HepG2 (cell line): ENCODE results near the gene MAGI1. TPM values are rescaled to one million over a fixed set of nuclear protein-coding genes. Genes with fewer than 3 reads are reported as not detected.

Source experiments
- ATAC-seq: fragments of 200-7000 bp; cut with Tn5 transposase; 3 replicates; pipeline ENCODE4 v1.9.1; 2020; ENCODE audit warnings: mild to moderate bottlenecking, moderate library complexity
- BruUV-seq: library from RNA; stranded (reverse); fragments of 400-500 nt; replicated peaks from 2 replicates; lab custom pipeline; 2021; lab: Mats Ljungman, UMichigan
- CTCF ChIA-PET: fragments of 300-600 bp; formaldehyde crosslinking; extraction: SDS; loops from one replicate; lab custom pipeline; 2021; ENCODE audit warnings: low total read pairs, inconsistent platforms, low intra/inter-chr PET ratio; lab: Yijun Ruan, JAX
- POLR2A ChIA-PET: fragments of 350-600 bp; sonication (Branson Sonifier 250); formaldehyde crosslinking; loops from one replicate; lab custom pipeline; 2020; ENCODE audit warnings: antibody characterized with exemption, inconsistent platforms; lab: Yijun Ruan, JAX
- DNase-seq: peaks from one replicate; pipeline ENCODE4 v3.0.0-alpha.2; 2015; ENCODE audit warnings: low spot score
- FAIRE-seq: peaks from 3 replicates; lab custom pipeline; 2011; peaks lifted over from hg19 to GRCh38; lab: Jason Lieb, UNC
- H2AFZ ChIP-seq: one replicate; pipeline ENCODE4 v1.6.1; 2011; ENCODE audit warnings: low read length, inconsistent platforms
- H3K27ac ChIP-seq: fragments of 300-600 bp; 3 replicates; pipeline ENCODE4 v1.8.0; 2011; ENCODE audit warnings: mixed run types, mild to moderate bottlenecking, mixed read lengths, low read length, inconsistent platforms; ENCODE audit not compliant: insufficient read depth; ENCODE audit errors: extremely low read length
- H3K27me3 ChIP-seq, 2 experiments: fragments of 200-600 bp in 1 of 2; 2 replicates in 1 of 2; 3 replicates in 1 of 2; pipeline versions ENCODE4 v1.6.0 to v1.8.0; 2011; ENCODE audit warnings: low read length in 2 of 2, mild to moderate bottlenecking in 2 of 2, moderate library complexity in 2 of 2, inconsistent platforms in 1 of 2; ENCODE audit not compliant: insufficient read depth in 2 of 2, control insufficient read depth in 1 of 2
- H3K36me3 ChIP-seq, 2 experiments: fragments of 200-600 bp in 1 of 2; replicated peaks in 1 of 2; 2 replicates in 1 of 2; 3 replicates in 1 of 2; pipeline versions ENCODE4 v1.5.1 to v1.8.0; 2011; ENCODE audit warnings: low read length in 2 of 2, inconsistent platforms in 1 of 2; ENCODE audit not compliant: insufficient read depth in 2 of 2, control insufficient read depth in 1 of 2
- H3K4me1 ChIP-seq: 2 replicates; pipeline ENCODE4 v1.5.1; 2012; ENCODE audit warnings: low read length, inconsistent platforms; ENCODE audit not compliant: insufficient read depth
- H3K4me2 ChIP-seq: 2 replicates; pipeline ENCODE4 v1.6.0; 2011; ENCODE audit warnings: low read depth, low read length, inconsistent platforms
- H3K4me3 ChIP-seq, 3 experiments: fragments of 200-600 bp in 1 of 3; sonication (generic), shearing (Covaris generic) in 1 of 3; replicated peaks in 1 of 3; 2 replicates each; pipeline ENCODE4 v1.5.1; 2011 to 2016; ENCODE audit warnings: low read length in 3 of 3, inconsistent platforms in 2 of 3, low read depth in 2 of 3, mild to moderate bottlenecking in 2 of 3, control low read depth in 1 of 3, mixed read lengths in 1 of 3; ENCODE audit not compliant: insufficient read depth in 1 of 3
- H3K79me2 ChIP-seq: one replicate; pipeline ENCODE4 v1.6.1; 2011; ENCODE audit warnings: low read length, inconsistent platforms; ENCODE audit not compliant: insufficient read depth
- H3K9ac ChIP-seq: 2 replicates; pipeline ENCODE4 v1.6.0; 2011; ENCODE audit warnings: mild to moderate bottlenecking, low read depth, low read length, inconsistent platforms; ENCODE audit not compliant: insufficient read depth
- H3K9me3 ChIP-seq: 2 replicates; pipeline ENCODE4 v1.5.1; 2012; ENCODE audit warnings: mild to moderate bottlenecking, low read length
- H4K20me1 ChIP-seq: 2 replicates; pipeline ENCODE4 v1.6.0; 2011; ENCODE audit warnings: inconsistent platforms, mild to moderate bottlenecking, low read length, moderate library complexity; ENCODE audit not compliant: insufficient read depth
- MAFF ChIP-seq: IDR thresholded peaks from 2 replicates; pipeline ENCODE4 v1.6.1; 2011; ENCODE audit warnings: low read depth, low read length, improper control_type of control experiment
- MAFK ChIP-seq, 2 experiments: IDR thresholded peaks in 1 of 2; conservative IDR thresholded peaks in 1 of 2; 2 replicates each; pipeline ENCODE4 v1.6.1; 2011; ENCODE audit warnings: improper control_type of control experiment in 2 of 2, low read length in 2 of 2
- MEIS1 ChIP-seq: sonication (generic); formaldehyde crosslinking; IDR thresholded peaks from 2 replicates; pipeline ENCODE4 v1.9.0; 2021; ENCODE audit warnings: mild to moderate bottlenecking, missing genetic modification reagents, moderate library complexity, borderline replicate concordance
- NFIC ChIP-seq: IDR thresholded peaks from 2 replicates; pipeline ENCODE4 v1.6.1; 2012; ENCODE audit warnings: mild to moderate bottlenecking, low read length, inconsistent platforms
- RFXANK ChIP-seq: IDR thresholded peaks from 2 replicates; pipeline ENCODE4 v1.6.1; 2016
- SRSF9 ChIP-seq: fragments of 200-400 bp; formaldehyde crosslinking; IDR thresholded peaks from 2 replicates; pipeline ENCODE4 v1.6.1; 2018; ENCODE audit warnings: borderline replicate concordance, mild to moderate bottlenecking, low read depth, low read length; ENCODE audit not compliant: insufficient read depth, poor library complexity, severe bottlenecking
- TAF1 ChIP-seq: sonication (generic); formaldehyde crosslinking; IDR thresholded peaks from 2 replicates; pipeline ENCODE4 v1.4.0; 2020; ENCODE audit warnings: missing genetic modification reagents
- ZBTB3 ChIP-seq: sonication (generic); formaldehyde crosslinking; IDR thresholded peaks from 2 replicates; pipeline ENCODE4 v1.4.0; 2020; ENCODE audit warnings: low read depth, mild to moderate bottlenecking, moderate library complexity, missing genetic modification reagents, borderline replicate concordance
- ZMAT3 ChIP-seq: sonication (generic); formaldehyde crosslinking; conservative IDR thresholded peaks from 2 replicates; pipeline ENCODE4 v1.7.0; 2021; ENCODE audit warnings: missing genetic modification reagents
- ZNF10 ChIP-seq: sonication (generic); formaldehyde crosslinking; IDR thresholded peaks from 2 replicates; pipeline ENCODE4 v1.4.0; 2020; ENCODE audit warnings: mild to moderate bottlenecking, low read depth, missing genetic modification reagents, borderline replicate concordance
- ZNF12 ChIP-seq: sonication (generic); formaldehyde crosslinking; IDR thresholded peaks from 2 replicates; pipeline ENCODE4 v1.5.0; 2020; ENCODE audit warnings: missing genetic modification reagents
- ZNF709 ChIP-seq: sonication (generic); formaldehyde crosslinking; IDR thresholded peaks from 2 replicates; pipeline ENCODE4 v1.5.0; 2020; ENCODE audit warnings: mild to moderate bottlenecking, missing genetic modification reagents
- WGBS: methylation state at CpG from one replicate; pipeline ENCODE4 v1.1.6; 2017; ENCODE audit warnings: low lambda C conversion rate; 5-methylcytosine and 5-hydroxymethylcytosine counted together
- in situ Hi-C: cut with HindIII; loops from 2 replicates; pipeline ENCODE4 v1.10.0; 2017; ENCODE audit warnings: low pct_unique_long_range_greater_than_20kb; ENCODE audit not compliant: extremely low pct_ligation_motif_present
- intact Hi-C: fragments of 100-400 bp; cut with micrococcal nuclease; formaldehyde crosslinking; loops from one replicate; pipeline ENCODE4 v1.10.0; 2022; ENCODE audit not compliant: unreplicated experiment
- polyA plus RNA-seq, 8 experiments: library from polyadenylated mRNA; depleted of rRNA in 3 of 8; stranded (reverse) in 7 of 8; unstranded in 1 of 8; fragments of >200 nt; fragmentation: Illumina TruSeq in 4 of 8; extraction: Trizol in 4 of 8; gene quantifications; 2 replicates each; pipeline versions ENCODE4 v1.2.1 to v1.2.3, GENCODE V29; 2011 to 2016; ENCODE audit warnings: low read depth in 4 of 8, missing spikeins in 1 of 8, mixed read lengths in 1 of 8; ENCODE audit not compliant: insufficient read depth in 1 of 8
- total RNA-seq, 5 experiments: library from RNA; depleted of rRNA; stranded (reverse); fragments of >200 nt; fragmentation: Illumina TruSeq; extraction: Trizol; gene quantifications; 2 replicates each; pipeline ENCODE4 v1.2.3, GENCODE V29; 2016; ENCODE audit warnings: low read depth in 1 of 5
- TF ChIP-seq, protein P1 (sequence below): IDR thresholded peaks from 2 replicates; pipeline ENCODE4 v1.6.1; 2016; ENCODE audit warnings: mild to moderate bottlenecking, missing biosample characterization, missing genetic modification reagents
- TF ChIP-seq, protein P2 (sequence below): sonication (generic); formaldehyde crosslinking; IDR thresholded peaks from 2 replicates; pipeline ENCODE4 v1.8.1; 2023; ENCODE audit warnings: mild to moderate bottlenecking, missing genetic modification reagents
- TF ChIP-seq, protein P3 (sequence below): sonication (generic); formaldehyde crosslinking; IDR thresholded peaks from 2 replicates; pipeline ENCODE4 v1.4.0; 2020; ENCODE audit warnings: mild to moderate bottlenecking, missing genetic modification reagents, borderline replicate concordance
- TF ChIP-seq, protein P4 (sequence below): sonication (generic); formaldehyde crosslinking; IDR thresholded peaks from 2 replicates; pipeline ENCODE4 v1.4.0; 2020; ENCODE audit warnings: missing genetic modification reagents

MAGI1 gene
- total and polyA plus RNA-seq, 2 of the 13 experiments (the other 11 are each of a cell fraction or from before 2014, with no cell fraction given) = 22.2 to 26.0 TPM

DNA sequence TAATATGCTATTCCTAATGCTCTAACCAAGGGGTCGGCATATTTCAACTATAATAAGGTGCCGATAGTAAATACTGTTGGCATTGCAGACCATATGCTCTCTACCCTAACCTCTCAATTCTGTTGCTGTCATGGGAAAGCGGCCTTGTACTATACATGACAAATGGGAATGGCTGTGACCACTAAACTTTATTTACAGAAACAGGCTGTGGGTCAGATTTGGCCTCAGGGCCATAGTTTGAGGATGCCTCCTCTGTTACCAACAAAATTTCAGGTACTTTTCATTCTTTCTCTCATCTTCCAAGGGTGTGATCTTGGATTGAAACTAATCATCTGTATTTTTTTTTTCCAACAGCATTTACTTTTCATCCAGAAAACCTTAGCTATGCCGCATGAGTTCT, 242.0 kb downstream of the MAGI1 start:
- Histone ChIP-seq H3K27ac (no peak overlapping the region), H3K4me2 (no peak overlapping the region), H3K9ac (no peak overlapping the region), H3K36me3 (no peaks in the 10 kb centered on the region), H3K9me3 (no peaks in the 10 kb centered on the region), H4K20me1 (peaks cover 14% of the 10 kb centered on the region; the same call in 1 of the 2 replicates), H3K4me3 (no peak overlapping the region), H2AFZ (no peak overlapping the region), H3K79me2 (peaks cover 25% of the 10 kb centered on the region), H3K27me3 (no peaks in the 10 kb centered on the region), H3K4me1 (no peaks in the 10 kb centered on the region)
- no TSS peak for BruUV-seq
- ChIA-PET POLR2A (no interaction called here), CTCF (no interaction called here)
- no peak for FAIRE-seq
- intact Hi-C loops = no loop called here
- DNase-seq = no peak
- no peak for ATAC-seq
- in situ Hi-C loops = no loop called here
- TF ChIP-seq, protein P1, sequence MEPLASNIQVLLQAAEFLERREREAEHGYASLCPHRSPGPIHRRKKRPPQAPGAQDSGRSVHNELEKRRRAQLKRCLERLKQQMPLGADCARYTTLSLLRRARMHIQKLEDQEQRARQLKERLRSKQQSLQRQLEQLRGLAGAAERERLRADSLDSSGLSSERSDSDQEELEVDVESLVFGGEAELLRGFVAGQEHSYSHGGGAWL (CRISPR knock-in tag) = no peak
- TF ChIP-seq NFIC = no peak
- no peak for TF ChIP-seq ZMAT3
- TF ChIP-seq MEIS1 = no peak
- TF ChIP-seq, protein P2, sequence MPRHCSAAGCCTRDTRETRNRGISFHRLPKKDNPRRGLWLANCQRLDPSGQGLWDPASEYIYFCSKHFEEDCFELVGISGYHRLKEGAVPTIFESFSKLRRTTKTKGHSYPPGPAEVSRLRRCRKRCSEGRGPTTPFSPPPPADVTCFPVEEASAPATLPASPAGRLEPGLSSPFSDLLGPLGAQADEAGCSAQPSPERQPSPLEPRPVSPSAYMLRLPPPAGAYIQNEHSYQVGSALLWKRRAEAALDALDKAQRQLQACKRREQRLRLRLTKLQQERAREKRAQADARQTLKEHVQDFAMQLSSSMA = no peak
- no peak for TF ChIP-seq ZNF10 (CRISPR knock-in tag)
- no peak for TF ChIP-seq ZNF12 (CRISPR knock-in tag)
- no peak for TF ChIP-seq RFXANK
- TF ChIP-seq SRSF9 = no peak
- 98% methylated on average over 4 of the region's 4 CpGs for WGBS

DNA sequence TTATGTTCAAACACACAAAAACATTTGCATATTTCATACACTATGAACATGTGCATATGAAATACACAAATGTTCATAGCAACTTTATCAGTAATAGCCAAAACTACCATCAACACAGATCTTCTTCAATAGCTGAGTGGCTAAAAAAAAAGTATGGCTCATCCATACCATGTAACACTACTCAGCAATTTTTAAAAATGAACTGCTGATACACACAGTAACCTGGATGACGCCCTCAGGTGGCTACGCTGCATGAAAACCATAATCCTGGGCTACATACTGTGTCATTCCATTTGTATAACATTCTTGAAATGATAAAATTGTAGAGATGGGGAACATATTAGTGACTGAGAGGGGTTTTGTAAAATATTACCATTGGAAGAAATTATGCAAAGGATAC, 243.6 kb downstream of the MAGI1 start:
- Histone ChIP-seq H4K20me1 (peaks cover 16% of the 10 kb centered on the region; the same call in 1 of the 2 replicates), H3K4me3 (no peak overlapping the region), H3K4me1 (no peaks in the 10 kb centered on the region), H3K27ac (no peak overlapping the region), H3K36me3 (no peaks in the 10 kb centered on the region), H3K27me3 (no peaks in the 10 kb centered on the region), H3K79me2 (peaks cover 30% of the 10 kb centered on the region), H3K9ac (no peak overlapping the region), H3K4me2 (no peak overlapping the region), H3K9me3 (no peaks in the 10 kb centered on the region), H2AFZ (no peak overlapping the region)
- intact Hi-C loops = no loop called here
- DNase-seq (no peak), ATAC-seq (no peak), FAIRE-seq (no peak)
- POLR2A ChIA-PET = no interaction called here
- no TSS peak for BruUV-seq
- CTCF ChIA-PET = no interaction called here
- in situ Hi-C loops = no loop called here
- WGBS = 100% methylated on average over 2 of the region's 2 CpGs
- no peak for TF ChIP-seq ZNF709 (CRISPR knock-in tag)
- no peak for TF ChIP-seq TAF1
- peak; percentile 45 to 71; a peak in 3 of 4 replicates for TF ChIP-seq MAFK (conservative IDR thresholded peaks at IDR 0.05 in 1 of 2, IDR thresholded peaks at IDR 0.05 in 1 of 2; ENCODE audit: low read length in 2 of 2)
- TF ChIP-seq, protein P3, sequence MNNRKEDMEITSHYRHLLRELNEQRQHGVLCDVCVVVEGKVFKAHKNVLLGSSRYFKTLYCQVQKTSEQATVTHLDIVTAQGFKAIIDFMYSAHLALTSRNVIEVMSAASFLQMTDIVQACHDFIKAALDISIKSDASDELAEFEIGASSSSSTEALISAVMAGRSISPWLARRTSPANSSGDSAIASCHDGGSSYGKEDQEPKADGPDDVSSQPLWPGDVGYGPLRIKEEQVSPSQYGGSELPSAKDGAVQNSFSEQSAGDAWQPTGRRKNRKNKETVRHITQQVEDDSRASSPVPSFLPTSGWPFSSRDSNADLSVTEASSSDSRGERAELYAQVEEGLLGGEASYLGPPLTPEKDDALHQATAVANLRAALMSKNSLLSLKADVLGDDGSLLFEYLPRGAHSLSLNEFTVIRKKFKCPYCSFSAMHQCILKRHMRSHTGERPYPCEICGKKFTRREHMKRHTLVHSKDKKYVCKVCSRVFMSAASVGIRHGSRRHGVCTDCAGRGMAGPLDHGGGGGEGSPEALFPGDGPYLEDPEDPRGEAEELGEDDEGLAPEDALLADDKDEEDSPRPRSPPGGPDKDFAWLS = no peak
- TF ChIP-seq, protein P4, sequence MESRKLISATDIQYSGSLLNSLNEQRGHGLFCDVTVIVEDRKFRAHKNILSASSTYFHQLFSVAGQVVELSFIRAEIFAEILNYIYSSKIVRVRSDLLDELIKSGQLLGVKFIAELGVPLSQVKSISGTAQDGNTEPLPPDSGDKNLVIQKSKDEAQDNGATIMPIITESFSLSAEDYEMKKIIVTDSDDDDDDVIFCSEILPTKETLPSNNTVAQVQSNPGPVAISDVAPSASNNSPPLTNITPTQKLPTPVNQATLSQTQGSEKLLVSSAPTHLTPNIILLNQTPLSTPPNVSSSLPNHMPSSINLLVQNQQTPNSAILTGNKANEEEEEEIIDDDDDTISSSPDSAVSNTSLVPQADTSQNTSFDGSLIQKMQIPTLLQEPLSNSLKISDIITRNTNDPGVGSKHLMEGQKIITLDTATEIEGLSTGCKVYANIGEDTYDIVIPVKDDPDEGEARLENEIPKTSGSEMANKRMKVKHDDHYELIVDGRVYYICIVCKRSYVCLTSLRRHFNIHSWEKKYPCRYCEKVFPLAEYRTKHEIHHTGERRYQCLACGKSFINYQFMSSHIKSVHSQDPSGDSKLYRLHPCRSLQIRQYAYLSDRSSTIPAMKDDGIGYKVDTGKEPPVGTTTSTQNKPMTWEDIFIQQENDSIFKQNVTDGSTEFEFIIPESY = peak; percentile 64; the same call in 1 of the 2 replicates
- peak; percentile 74 for TF ChIP-seq MAFF
- no peak for TF ChIP-seq ZBTB3
